ENCODE results near the gene ZNF146.

ZNF146 gene

GRCh38 chr19:36196249-36196648, 18.7 kb upstream of the ZNF146 start:
- H3K4me3 ChIP-seq (ENCODE audit: low read depth, low read length), result no peak overlapping the region
- TF ChIP-seq, protein P1, sequence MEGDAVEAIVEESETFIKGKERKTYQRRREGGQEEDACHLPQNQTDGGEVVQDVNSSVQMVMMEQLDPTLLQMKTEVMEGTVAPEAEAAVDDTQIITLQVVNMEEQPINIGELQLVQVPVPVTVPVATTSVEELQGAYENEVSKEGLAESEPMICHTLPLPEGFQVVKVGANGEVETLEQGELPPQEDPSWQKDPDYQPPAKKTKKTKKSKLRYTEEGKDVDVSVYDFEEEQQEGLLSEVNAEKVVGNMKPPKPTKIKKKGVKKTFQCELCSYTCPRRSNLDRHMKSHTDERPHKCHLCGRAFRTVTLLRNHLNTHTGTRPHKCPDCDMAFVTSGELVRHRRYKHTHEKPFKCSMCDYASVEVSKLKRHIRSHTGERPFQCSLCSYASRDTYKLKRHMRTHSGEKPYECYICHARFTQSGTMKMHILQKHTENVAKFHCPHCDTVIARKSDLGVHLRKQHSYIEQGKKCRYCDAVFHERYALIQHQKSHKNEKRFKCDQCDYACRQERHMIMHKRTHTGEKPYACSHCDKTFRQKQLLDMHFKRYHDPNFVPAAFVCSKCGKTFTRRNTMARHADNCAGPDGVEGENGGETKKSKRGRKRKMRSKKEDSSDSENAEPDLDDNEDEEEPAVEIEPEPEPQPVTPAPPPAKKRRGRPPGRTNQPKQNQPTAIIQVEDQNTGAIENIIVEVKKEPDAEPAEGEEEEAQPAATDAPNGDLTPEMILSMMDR (IDR thresholded peaks at IDR 0.05; ENCODE audit: borderline replicate concordance, insufficient read depth, low read depth, low read length), result no peak

- H3K4me3 ChIP-seq (ENCODE audit: low read depth, low read length), result no peak overlapping the region
- TF ChIP-seq, protein P1 (IDR thresholded peaks at IDR 0.05; ENCODE audit: borderline replicate concordance, insufficient read depth, low read depth, low read length), result no peak
Measured at GRCh38 chr19:36198119-36198518, 16.8 kb upstream of the ZNF146 start.

GRCh38 chr19:36201684-36202083, 13.2 kb upstream of the ZNF146 start:
- TF ChIP-seq, protein P1 (IDR thresholded peaks at IDR 0.05; ENCODE audit: borderline replicate concordance, insufficient read depth, low read depth, low read length), result no peak
- no peak overlapping the region for H3K4me3 ChIP-seq (ENCODE audit: low read depth, low read length)

DNA sequence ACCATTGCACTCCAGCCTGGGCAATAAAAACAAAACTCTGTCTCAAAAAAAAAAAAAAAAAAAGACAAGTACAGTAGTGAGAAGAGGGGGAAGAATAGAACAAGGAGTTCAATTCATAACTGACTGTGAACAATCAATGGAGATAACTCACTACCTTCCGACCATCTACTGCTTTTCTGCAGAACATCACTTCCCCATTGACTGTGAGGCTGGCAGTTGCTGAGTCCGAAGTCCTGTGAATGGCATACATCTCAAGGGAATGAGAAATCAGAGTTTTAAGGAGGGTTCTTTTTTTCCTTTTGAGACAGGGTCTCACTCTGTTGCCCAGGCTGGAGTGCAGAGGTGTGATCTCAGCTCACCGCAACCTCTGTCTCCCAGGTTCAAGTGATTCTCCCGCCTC, 11.6 kb upstream of the ZNF146 start:
- no peak overlapping the region for H3K4me3 ChIP-seq (ENCODE audit: low read depth, low read length)
- TF ChIP-seq, protein P1 (IDR thresholded peaks at IDR 0.05; ENCODE audit: borderline replicate concordance, insufficient read depth, low read depth, low read length), result no peak

- no peak overlapping the region for H3K4me3 ChIP-seq (ENCODE audit: low read depth, low read length)
- TF ChIP-seq, protein P1 (IDR thresholded peaks at IDR 0.05; ENCODE audit: borderline replicate concordance, insufficient read depth, low read depth, low read length), result no peak
Measured at GRCh38 chr19:36207605-36208252, 7.2 kb upstream of the ZNF146 start.

DNA sequence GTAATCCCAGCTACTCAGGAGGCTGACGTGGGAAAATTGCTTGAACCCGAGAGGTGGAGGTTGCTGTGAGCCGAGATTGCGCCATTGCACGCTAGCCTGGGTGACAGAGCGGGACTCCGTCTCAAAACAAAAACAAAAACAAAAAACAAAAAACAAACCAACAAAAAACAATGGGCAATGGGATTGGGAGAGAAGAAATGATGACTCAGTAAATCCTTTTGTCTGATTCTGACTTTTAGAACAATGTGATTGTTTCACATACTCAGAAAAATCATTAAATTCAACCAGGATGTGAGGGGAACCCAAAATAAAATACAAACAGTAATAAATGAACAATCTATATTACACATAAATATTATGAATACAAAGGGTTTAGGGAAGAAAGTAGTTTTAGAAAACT, 5.5 kb upstream of the ZNF146 start:
- TF ChIP-seq, protein P1 (IDR thresholded peaks at IDR 0.05; ENCODE audit: borderline replicate concordance, insufficient read depth, low read depth, low read length), result no peak
- no peak overlapping the region for H3K4me3 ChIP-seq (ENCODE audit: low read depth, low read length)

DNA sequence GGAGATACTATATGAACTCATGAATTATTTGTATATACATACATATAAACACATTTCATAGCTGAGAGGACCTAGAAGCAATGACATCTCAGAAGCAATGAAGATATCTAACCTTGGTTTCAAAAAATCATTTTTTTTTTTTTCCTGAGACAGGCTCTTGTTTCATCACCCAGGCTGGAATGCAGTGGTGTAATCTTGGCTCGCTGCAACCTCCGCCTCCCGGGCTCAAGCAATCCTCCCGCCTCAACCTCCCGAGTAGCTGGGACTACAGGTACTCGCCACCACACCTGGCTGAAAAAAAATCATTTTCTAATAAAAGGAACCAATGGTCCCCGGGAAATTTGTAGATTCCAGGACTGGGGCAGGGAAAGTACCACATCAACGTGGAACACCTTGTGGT, 4.4 kb upstream of the ZNF146 start:
- TF ChIP-seq, protein P1 (IDR thresholded peaks at IDR 0.05; ENCODE audit: borderline replicate concordance, insufficient read depth, low read depth, low read length), result no peak
- no peak overlapping the region for H3K4me3 ChIP-seq (ENCODE audit: low read depth, low read length)

Data from GM12875 (cell line).